Measurements from ENCODE around the gene SSRP1.

- TF ChIP-seq MZF1 (tag by site-specific recombination; IDR thresholded peaks at IDR 0.05; ENCODE audit: borderline replicate concordance) (no peak), FEZF1 (tag by site-specific recombination; IDR thresholded peaks at IDR 0.05) (no peak), CTCF (tag by site-specific recombination; IDR thresholded peaks at IDR 0.05) (no peak), ZNF792 (tag by site-specific recombination; IDR thresholded peaks at IDR 0.05) (no peak), ZNF521 (tag by site-specific recombination; IDR thresholded peaks at IDR 0.05) (no peak)
Measured at GRCh38 chr11:57279116-57279515, 56.6 kb downstream of the SSRP1 start.

Data from HEK293 (cell line).